GM21447 (cell line): ENCODE measurements around the gene TIA1.
"Not testable (repeated sequence)": the region's sequence is repeated elsewhere in the genome, so short reads cannot be mapped to it uniquely, and the experiment has no call there.

Experiments
- ATAC-seq: cut with Tn5 transposase; IDR thresholded peaks from one replicate; pipeline ENCODE4 v1.9.1; 2021; ENCODE audit not compliant: unreplicated experiment

TIA1 gene, protein sequence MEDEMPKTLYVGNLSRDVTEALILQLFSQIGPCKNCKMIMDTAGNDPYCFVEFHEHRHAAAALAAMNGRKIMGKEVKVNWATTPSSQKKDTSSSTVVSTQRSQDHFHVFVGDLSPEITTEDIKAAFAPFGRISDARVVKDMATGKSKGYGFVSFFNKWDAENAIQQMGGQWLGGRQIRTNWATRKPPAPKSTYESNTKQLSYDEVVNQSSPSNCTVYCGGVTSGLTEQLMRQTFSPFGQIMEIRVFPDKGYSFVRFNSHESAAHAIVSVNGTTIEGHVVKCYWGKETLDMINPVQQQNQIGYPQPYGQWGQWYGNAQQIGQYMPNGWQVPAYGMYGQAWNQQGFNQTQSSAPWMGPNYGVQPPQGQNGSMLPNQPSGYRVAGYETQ

DNA sequence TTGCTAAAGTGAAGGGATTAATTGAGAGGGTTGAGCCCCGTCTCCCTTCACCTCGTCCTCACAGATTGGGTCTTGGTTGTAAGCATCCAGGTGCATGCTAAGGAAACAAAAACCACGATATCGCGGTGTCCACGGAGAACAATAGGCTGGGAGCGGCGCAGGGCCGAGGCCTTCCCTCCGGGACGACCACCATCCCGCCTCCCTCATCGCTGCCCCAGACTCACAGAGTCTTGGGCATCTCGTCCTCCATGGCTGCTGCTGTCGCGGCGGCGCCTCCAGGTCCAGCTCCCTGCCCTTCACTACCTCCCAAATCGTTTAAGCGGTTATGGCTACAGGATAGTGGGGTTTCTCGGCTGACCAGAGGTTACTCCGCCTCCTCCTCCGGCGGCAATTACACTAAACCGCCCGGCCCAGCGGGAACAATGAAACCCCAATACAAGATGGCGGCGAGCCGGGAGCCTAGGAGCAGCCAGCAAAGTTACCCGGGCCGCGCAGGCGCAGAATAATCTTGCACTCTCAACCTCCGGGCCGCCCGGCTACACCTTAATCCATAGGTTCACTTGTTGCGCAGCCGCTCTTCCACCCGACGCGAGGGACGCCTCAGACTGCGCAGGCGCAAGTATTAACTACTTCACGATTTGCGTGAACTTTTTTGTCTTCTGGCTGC, at the start of gene TIA1:
Gene TIA1 (minus strand): TSS at position 448 of the 667 bp plus-strand sequence. CDS start 198 bp downstream, at position 250.
- peak; percentile 96 for ATAC-seq

DNA sequence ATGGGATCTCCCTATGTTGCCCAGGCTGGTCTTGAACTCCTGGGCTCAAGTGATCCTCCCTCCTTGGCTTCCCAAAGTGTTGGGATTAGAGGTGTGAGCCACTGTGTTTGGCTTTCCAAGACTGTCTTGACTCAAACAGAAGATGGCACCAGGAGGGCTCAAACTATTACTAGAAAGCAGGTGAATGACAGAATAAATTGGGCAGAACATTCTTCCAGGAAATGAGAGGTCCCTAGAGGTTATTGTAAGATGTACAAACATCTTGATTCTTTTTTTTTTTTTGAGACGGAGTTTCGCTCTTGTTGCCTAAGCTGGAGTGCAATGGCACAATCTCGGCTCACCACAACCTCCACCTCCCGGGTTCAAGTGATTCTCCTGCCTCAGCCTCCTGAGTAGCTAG, 49.4 kb upstream of the TIA1 start:
- ATAC-seq, result not testable (repeated sequence)

DNA sequence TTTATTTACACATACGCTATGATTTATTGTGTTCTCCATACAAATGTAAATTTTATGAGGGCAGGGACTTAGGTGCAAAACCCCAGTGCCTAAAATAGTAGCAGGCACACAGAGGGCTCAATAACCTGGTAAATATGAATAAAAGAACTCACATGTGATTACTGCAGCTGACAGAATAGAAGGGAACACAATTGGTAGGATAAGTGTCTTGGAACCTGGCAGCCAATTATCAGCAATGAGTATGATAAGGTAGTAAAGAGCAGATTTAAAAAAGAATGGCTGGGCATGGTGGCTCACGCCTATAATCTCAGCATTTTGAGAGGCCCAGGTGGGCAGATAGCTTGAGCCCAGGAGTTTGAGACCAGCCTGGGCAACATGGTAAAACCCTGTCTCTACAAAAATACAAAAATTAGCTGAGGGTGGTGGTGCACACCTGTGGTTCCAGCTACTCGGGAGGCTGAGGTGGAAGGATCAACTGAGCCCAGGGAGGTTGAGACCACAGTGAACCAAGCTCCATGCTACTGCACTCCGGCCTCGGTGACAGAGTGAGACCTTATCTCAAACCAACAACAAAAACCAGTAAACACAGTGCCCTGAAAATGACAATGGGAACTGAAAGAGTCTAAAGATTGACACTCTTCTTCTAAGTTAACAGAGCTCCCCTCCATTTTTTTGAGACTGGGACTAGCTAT, 35.2 kb upstream of the TIA1 start:
- ATAC-seq, result no peak

- ATAC-seq, result no peak
Measured at GRCh38 chr2:70282439-70282838, 34.0 kb upstream of the TIA1 start.

- no peak for ATAC-seq
Measured at GRCh38 chr2:70280242-70280798, 31.9 kb upstream of the TIA1 start.

GRCh38 chr2:70270323-70270722, 21.9 kb upstream of the TIA1 start:
- no peak for ATAC-seq

- ATAC-seq, result not testable (repeated sequence)
Measured at GRCh38 chr2:70269422-70270302, 21.2 kb upstream of the TIA1 start.

GRCh38 chr2:70266925-70267324, 18.5 kb upstream of the TIA1 start:
- not testable (repeated sequence) for ATAC-seq

DNA sequence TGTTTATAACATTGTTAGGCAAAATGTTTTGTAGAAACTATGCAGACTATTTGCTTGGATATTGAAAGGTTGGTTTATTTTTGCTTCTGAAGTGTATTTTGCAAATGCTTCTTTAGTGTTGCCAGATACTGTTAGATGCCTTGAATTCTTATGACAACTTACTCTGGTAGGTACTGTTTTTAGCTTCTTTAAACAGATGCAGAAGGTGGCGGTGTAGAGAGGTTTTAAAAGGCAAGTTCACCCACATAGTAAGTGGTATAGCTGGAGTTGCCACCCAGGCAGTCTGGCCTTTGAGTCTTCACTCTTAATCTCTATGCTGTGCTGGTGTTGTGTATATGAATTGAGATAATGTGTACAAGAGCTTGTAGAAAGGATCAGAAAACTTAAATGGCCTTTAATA, 13.1 kb upstream of the TIA1 start:
- no peak for ATAC-seq

- peak; percentile 1 for ATAC-seq
Measured at GRCh38 chr2:70258532-70258875, 10.1 kb upstream of the TIA1 start.

DNA sequence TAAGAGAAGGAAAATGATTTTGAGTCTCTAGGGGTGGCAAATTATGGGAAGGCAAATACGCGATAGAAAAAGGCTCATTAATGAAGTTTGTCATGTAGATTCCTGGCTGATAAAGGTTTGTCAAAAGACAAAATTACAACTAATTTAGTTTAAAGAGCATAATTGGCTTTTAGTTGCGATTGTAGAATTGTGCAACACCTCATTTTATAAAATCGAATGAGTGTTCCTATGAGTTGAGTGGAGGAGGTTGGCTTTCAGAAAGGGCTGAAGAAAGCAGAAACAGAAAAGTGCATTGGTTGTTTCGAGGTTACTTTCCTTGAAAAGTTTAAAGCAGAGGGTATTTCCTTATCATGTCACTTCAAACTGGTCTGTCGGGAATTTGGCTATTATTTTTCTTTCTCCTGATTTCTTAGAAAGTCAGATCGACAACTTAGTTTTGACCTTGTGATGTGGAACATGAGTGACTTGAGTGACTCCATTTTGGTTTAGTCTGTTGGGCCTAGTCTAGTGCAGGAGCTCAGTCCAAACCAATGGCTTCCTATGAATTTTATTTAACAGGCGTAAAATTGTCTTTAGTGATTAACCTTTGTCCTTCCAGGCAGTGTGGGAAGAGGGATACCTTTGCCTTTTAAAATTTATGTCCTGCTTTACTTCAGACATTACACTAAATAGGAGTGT, 7.3 kb upstream of the TIA1 start:
- ATAC-seq, result no peak

DNA sequence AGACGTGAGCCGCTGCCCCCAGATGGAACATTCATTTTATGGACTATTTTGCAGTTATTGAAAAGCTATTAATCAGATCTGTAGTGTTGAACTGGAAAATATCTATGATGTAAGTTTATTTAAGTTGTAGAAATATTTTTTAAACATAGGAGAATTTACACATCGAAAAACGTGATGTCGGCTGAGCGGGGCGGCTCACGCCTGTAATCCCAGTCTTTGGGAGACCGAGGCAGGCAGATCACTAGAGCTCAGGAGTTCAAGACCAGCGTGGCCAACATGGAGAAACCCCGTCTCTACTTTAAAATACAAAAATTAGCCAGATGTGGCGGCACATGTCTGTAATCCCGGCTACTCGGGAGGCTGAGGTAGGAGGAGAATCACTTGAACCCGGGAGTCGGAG, 2.0 kb upstream of the TIA1 start:
- ATAC-seq, result no peak

GRCh38 chr2:70247364-70248180, 856 bp downstream of the TIA1 start:
- ATAC-seq, result no peak

DNA sequence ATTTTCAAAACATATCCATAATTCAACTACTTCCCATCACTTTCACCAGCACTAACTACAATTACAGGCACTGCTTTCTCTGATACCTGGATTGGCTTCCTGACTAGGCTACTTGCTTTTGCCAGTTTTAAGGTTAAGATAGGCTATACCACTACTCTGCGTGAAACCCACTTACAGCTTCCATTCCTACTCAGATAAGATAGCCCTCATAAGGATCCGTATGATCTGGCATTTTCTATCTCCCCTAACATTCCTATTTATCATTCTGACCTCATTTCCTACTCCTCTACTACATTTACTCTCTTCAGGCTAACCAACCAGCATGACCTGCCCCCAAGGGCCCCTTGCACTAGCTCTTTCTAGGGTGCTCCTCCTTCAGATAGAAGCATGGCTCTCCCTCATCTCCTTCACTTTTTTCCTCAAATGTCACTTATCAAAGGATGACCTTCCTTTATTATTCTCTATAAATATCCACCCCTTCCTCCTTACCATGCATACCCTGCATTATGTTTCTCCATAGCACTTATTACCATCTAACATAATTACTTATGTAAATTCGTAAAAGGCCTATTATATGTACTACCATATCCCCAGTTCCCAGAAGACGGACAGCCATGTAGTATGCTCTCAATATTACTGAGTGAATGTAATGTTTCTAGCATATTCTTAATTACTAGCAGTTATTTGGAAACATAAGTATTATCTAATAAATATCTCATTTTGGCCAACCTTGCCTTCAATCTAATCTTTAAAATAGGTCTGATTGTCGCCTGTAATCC, 4.4 kb downstream of the TIA1 start:
- ATAC-seq, result no peak

GRCh38 chr2:70242552-70242951, 5.9 kb downstream of the TIA1 start:
- ATAC-seq, result no peak

DNA sequence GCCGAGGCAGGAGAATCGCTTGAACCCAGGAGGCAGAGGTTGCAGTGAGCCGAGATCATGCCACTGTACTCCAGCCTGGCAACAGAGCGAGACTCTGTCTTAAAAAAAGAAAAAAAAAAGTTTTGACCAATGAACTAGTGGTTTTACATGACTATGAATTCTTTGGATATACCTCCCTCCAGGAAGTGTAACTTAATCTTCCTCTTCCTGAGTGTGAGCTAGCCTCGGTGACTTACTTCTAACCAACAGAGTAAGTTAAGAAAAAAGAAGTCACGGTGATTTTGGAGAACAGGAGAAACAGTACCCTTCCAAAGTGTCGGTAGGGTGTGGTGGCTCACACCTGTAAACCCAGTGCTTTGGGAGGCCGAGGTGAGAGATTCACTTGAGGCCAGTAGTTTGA, 7.1 kb downstream of the TIA1 start:
- ATAC-seq, result no peak

- no peak for ATAC-seq
Measured at GRCh38 chr2:70240599-70240998, 7.8 kb downstream of the TIA1 start.

DNA sequence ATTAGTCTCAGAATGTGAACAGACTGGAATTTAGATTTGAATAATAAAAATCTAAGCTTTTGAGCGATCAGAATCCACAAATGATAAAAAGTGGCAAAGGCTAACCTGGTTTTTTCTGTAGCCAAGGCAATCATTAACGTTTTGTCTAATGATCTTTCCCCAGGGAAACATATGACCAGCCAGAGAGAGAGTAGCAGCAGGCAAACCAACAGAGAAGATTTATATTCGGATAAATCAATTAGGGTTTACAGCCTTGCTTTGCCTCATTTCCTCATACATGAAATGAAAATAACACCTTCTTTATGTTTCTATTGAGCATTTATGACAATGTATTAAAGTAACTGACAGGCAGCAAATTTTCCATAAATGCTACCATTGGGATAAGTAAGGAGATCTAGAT, 14.5 kb downstream of the TIA1 start:
- ATAC-seq, result no peak

DNA sequence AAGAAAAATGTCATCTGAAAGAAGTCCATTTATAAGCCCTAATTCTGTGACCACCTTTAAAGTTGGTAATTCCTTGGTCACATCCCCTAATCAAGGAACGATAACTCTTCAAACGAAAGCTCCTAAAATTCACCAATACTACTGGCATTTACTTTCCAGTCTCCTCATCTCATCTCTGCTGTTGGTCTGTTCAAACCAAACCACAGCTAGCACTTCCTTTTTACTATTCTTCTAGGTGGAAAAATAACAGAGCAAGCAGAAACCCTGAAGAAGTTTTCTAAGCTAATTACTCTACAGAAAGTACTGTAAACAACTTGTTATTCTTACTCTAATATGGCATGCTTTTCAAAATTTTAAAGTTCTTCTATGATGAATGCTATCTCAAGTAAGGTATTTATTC, 21.6 kb downstream of the TIA1 start:
- ATAC-seq, result no peak
